HEK293 (cell line): Measurements from ENCODE around the gene FBXO5.

Source experiments
- CTCF ChIA-PET: fragments of 350-600 bp; formaldehyde crosslinking; extraction: SDS; loops from one replicate; lab custom pipeline; 2021; ENCODE audit warnings: antibody characterized with exemption; lab: Yijun Ruan, JAX
- POLR2A ChIA-PET: fragments of 300-600 bp; formaldehyde crosslinking; extraction: SDS; loops from one replicate; lab custom pipeline; 2020; ENCODE audit warnings: antibody characterized with exemption, inconsistent platforms; lab: Yijun Ruan, JAX
- H3K27ac ChIP-seq: fragments of 200-500 bp; sonication (Bioruptor generic); 2 replicates; pipeline ENCODE4 v1.5.1; 2014; ENCODE audit warnings: low read depth, low read length, control low read depth, inconsistent platforms; ENCODE audit errors: extremely low read depth
- H3K36me3 ChIP-seq, 2 experiments: fragments of 200-500 bp in 1 of 2; sonication (Bioruptor generic) in 1 of 2; 1 replicate in 1 of 2; 2 replicates in 1 of 2; pipeline ENCODE4 v1.5.1; 2014 to 2017; ENCODE audit warnings: inconsistent platforms in 2 of 2, low read length in 2 of 2; ENCODE audit not compliant: control insufficient read depth in 2 of 2, insufficient read depth in 1 of 2
- H3K4me1 ChIP-seq: fragments of 200-500 bp; sonication (Bioruptor generic); 2 replicates; pipeline ENCODE4 v1.5.1; 2014; ENCODE audit warnings: mild to moderate bottlenecking, low read length, inconsistent platforms; ENCODE audit not compliant: control insufficient read depth, insufficient read depth
- H3K4me3 ChIP-seq: 2 replicates; pipeline ENCODE4 v1.5.1; 2011; ENCODE audit warnings: low read depth, mild to moderate bottlenecking, control low read depth, low read length, moderate library complexity
- H3K9me3 ChIP-seq: fragments of 200-500 bp; sonication (Bioruptor generic); 2 replicates; pipeline ENCODE4 v1.5.1; 2014; ENCODE audit warnings: low read depth, low read length, inconsistent platforms; ENCODE audit not compliant: control insufficient read depth, insufficient read depth
- ATF2 ChIP-seq: fragments of 450-650 bp; formaldehyde crosslinking; IDR thresholded peaks from 2 replicates; pipeline ENCODE4 v1.5.1; 2016; ENCODE audit warnings: missing biosample characterization, missing genetic modification characterization, low read depth
- ELK4 ChIP-seq: IDR thresholded peaks from 2 replicates; pipeline ENCODE4 v1.6.1; 2011; ENCODE audit warnings: mild to moderate bottlenecking, low read depth, low read length, borderline replicate concordance
- PRDM1 ChIP-seq: fragments of 450-650 bp; formaldehyde crosslinking; IDR thresholded peaks from 2 replicates; pipeline ENCODE4; 2016; ENCODE audit warnings: missing biosample characterization, missing genetic modification characterization
- TSHZ1 ChIP-seq: fragments of 450-650 bp; formaldehyde crosslinking; IDR thresholded peaks from 2 replicates; pipeline ENCODE4 v1.5.1; 2016; ENCODE audit warnings: missing biosample characterization, missing genetic modification characterization, borderline replicate concordance
- ZBTB49 ChIP-seq: fragments of 450-650 bp; formaldehyde crosslinking; IDR thresholded peaks from 2 replicates; pipeline ENCODE4 v1.5.1; 2016; ENCODE audit warnings: missing biosample characterization, missing genetic modification characterization, low read depth
- ZFP41 ChIP-seq: fragments of 450-650 bp; formaldehyde crosslinking; IDR thresholded peaks from 2 replicates; pipeline ENCODE4 v1.5.1; 2016; ENCODE audit warnings: missing biosample characterization, missing genetic modification characterization, borderline replicate concordance
- ZNF48 ChIP-seq: fragments of 450-650 bp; formaldehyde crosslinking; IDR thresholded peaks from 2 replicates; pipeline ENCODE4 v1.5.1; 2016; ENCODE audit warnings: missing biosample characterization, missing genetic modification characterization
- ZNF555 ChIP-seq: fragments of 450-650 bp; formaldehyde crosslinking; conservative IDR thresholded peaks from 2 replicates; pipeline ENCODE4 v1.5.1; 2017; ENCODE audit warnings: missing biosample characterization, mild to moderate bottlenecking, missing genetic modification characterization, inconsistent platforms
- ZNF558 ChIP-seq: fragments of 450-650 bp; formaldehyde crosslinking; IDR thresholded peaks from 2 replicates; pipeline ENCODE4 v1.5.1; 2016; ENCODE audit warnings: missing biosample characterization, missing genetic modification characterization
- ZNF621 ChIP-seq: fragments of 450-650 bp; formaldehyde crosslinking; IDR thresholded peaks from 2 replicates; pipeline ENCODE4 v1.5.1; 2017; ENCODE audit warnings: missing biosample characterization, missing genetic modification characterization
- ZNF623 ChIP-seq: fragments of 450-650 bp; formaldehyde crosslinking; IDR thresholded peaks from 2 replicates; pipeline ENCODE4 v1.5.1; 2016; ENCODE audit warnings: missing biosample characterization, missing genetic modification characterization
- ZNF843 ChIP-seq: fragments of 450-650 bp; formaldehyde crosslinking; IDR thresholded peaks from 2 replicates; pipeline ENCODE4 v1.5.1; 2016; ENCODE audit warnings: missing biosample characterization, missing genetic modification characterization
- ZSCAN4 ChIP-seq: fragments of 450-650 bp; formaldehyde crosslinking; IDR thresholded peaks from 2 replicates; pipeline ENCODE4 v1.5.1; 2017; ENCODE audit warnings: missing biosample characterization, missing genetic modification characterization

Gene FBXO5

GRCh38 chr6:153015094-153015640 is 32.3 kb upstream of the FBXO5 start:
- CTCF ChIA-PET: interaction anchor here (0.6 kb wide), 1 partner anchor 51 kb away, joined by 3 read pairs; no protein-coding TSS in a partner anchor
- H3K27ac ChIP-seq: no peak overlapping the region

More at GRCh38 chr6:153015094-153015640, 32.3 kb upstream of the FBXO5 start:
- Histone ChIP-seq H3K4me3 (no peak overlapping the region), H3K9me3 (no peaks in the 10 kb centered on the region), H3K36me3 (no peaks in the 10 kb centered on the region), H3K4me1 (no peaks in the 10 kb centered on the region)
- TF ChIP-seq ZNF621 (no peak), ZFP41 (tag by site-specific recombination) (no peak), ZBTB49 (tag by site-specific recombination) (no peak), ZNF843 (tag by site-specific recombination) (no peak), ATF2 (tag by site-specific recombination) (no peak), ZSCAN4 (tag by site-specific recombination) (no peak), ZNF48 (tag by site-specific recombination) (no peak), ZNF558 (tag by site-specific recombination) (no peak), ZNF555 (tag by site-specific recombination) (no peak), ZNF623 (tag by site-specific recombination) (no peak), ELK4 (no peak), TSHZ1 (no peak), PRDM1 (tag by site-specific recombination) (no peak)
- POLR2A ChIA-PET: interaction anchor here (1.4 kb wide), 1 partner anchor 20 kb away, joined by 3 read pairs; no protein-coding TSS in a partner anchor
